Measurements from ENCODE around the gene PMF1.

PMF1 gene

GRCh38 chr1:156217871-156218270 lies 5.1 kb downstream of the PMF1 start:
- TF ChIP-seq CTCF (IDR thresholded peaks at IDR 0.05; ENCODE audit: insufficient read depth, missing control alignments), result no peak
- FAIRE-seq (no peak), DNase-seq (ENCODE audit: insufficient read length, low spot score) (no peak)

- no peak for DNase-seq (ENCODE audit: insufficient read length, low spot score)
- no peak for FAIRE-seq
- TF ChIP-seq CTCF (IDR thresholded peaks at IDR 0.05; ENCODE audit: insufficient read depth, missing control alignments), result no peak
Measured at GRCh38 chr1:156220226-156220625, 7.4 kb downstream of the PMF1 start.

GRCh38 chr1:156221986-156222692 lies 9.3 kb downstream of the PMF1 start:
- no peak for FAIRE-seq
- no peak for TF ChIP-seq CTCF (IDR thresholded peaks at IDR 0.05; ENCODE audit: insufficient read depth, missing control alignments)
- DNase-seq (ENCODE audit: insufficient read length, low spot score), result no peak

GRCh38 chr1:156225677-156226014 lies 12.8 kb downstream of the PMF1 start:
- DNase-seq (ENCODE audit: insufficient read length, low spot score) (no peak), FAIRE-seq (no peak)
- no peak for TF ChIP-seq CTCF (IDR thresholded peaks at IDR 0.05; ENCODE audit: insufficient read depth, missing control alignments)

- no peak for TF ChIP-seq CTCF (IDR thresholded peaks at IDR 0.05; ENCODE audit: insufficient read depth, missing control alignments)
- FAIRE-seq (no peak), DNase-seq (ENCODE audit: insufficient read length, low spot score) (no peak)
Measured at GRCh38 chr1:156226116-156226538, 13.3 kb downstream of the PMF1 start.

- no peak for FAIRE-seq
Measured at GRCh38 chr1:156226782-156227181, 14.0 kb downstream of the PMF1 start.

More at GRCh38 chr1:156226782-156227181, 14.0 kb downstream of the PMF1 start:
- no peak for TF ChIP-seq CTCF (IDR thresholded peaks at IDR 0.05; ENCODE audit: insufficient read depth, missing control alignments)
- no peak for DNase-seq (ENCODE audit: insufficient read length, low spot score)
